GM19463 (cell line): ENCODE measurements around the gene CCDC200.
"Not testable (repeated sequence)": the region's sequence is repeated elsewhere in the genome, so short reads cannot be mapped to it uniquely, and the experiment has no call there.

Experiments used
- ATAC-seq: cut with Tn5 transposase; IDR thresholded peaks from one replicate; pipeline ENCODE4 v1.9.1; 2021; ENCODE audit warnings: mild to moderate bottlenecking, moderate library complexity; ENCODE audit not compliant: unreplicated experiment

Gene CCDC200

DNA sequence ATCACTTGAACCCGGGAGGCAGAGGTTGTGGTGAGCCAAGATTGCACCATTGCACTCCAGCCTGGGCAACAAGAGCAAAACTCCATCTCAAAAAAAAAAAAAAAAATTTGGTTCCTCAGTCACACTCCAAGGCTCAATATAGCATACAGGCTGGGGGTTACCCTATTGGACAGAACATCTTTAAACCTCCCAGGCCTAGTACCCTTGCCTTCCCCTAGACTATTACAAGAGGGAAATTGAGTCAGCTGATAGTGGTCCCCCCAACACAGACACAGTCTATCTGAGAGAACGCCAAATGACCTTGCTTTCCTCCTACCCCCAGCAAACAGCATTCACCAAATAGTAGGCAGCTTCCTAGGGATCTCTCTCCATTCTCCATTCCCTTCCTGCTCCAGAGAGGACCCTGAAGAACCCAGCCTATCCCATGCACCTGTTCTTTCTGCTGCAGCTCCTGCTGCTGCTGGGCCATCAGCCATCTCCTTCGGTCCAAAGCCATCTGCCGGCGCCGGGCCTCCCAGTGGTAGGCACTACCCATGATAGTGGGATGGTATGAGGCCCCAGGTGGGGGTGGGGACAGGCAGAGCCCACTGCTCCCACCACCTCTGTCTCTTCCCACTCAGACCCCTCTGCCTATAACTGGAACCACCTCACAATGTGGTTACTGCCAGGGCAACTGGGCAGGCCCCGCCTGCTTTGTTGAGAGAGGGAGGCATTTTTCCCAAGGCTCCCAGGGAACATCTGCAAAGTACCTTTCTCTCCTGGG is at the start of gene CCDC200:
Gene CCDC200, minus strand, starts transcription at position 604 of the 763 bp plus-strand sequence. Its CDS starts 69 bp downstream, at position 535.
- ATAC-seq, result not testable (repeated sequence)

DNA sequence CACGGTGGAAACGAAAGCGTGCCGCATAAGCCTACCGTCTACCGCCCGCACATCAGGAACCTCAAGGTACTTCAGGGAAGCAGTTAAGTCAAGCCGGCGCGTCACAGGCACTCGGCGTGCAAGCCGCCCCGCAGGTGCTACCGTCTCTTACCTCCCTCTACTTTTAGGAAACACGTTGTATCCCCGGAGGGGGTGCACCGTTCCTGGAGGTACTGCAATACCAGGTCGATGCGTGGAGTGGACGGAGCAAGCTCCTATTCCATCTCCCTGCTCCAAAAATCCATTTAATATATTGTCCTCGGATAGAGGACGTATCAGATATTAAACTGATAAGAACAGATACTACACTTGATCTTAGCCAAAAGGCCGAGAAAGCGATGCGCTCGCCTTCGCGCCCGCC is 44.5 kb upstream of the CCDC200 start:
- not testable (repeated sequence) for ATAC-seq

DNA sequence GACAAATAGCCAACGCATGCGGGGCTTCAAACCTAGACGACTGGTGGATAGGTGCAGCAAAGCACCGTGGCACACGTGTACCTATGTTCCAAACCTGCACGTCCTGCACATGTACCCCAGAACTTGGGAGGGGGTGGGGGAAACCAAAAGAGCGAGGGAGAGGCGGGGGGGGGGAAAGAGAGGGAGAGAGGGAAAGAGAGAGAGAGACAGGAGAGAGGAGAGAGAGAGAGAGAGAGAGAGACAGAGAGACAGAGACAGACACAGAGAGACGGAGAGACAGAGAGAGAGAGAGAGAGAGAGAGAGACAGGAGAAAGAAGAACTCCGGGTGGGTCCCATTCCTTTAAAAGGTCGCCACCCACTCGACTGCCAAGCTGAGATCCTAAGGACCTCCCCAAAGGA is 44.1 kb upstream of the CCDC200 start:
- ATAC-seq, result not testable (repeated sequence)

DNA sequence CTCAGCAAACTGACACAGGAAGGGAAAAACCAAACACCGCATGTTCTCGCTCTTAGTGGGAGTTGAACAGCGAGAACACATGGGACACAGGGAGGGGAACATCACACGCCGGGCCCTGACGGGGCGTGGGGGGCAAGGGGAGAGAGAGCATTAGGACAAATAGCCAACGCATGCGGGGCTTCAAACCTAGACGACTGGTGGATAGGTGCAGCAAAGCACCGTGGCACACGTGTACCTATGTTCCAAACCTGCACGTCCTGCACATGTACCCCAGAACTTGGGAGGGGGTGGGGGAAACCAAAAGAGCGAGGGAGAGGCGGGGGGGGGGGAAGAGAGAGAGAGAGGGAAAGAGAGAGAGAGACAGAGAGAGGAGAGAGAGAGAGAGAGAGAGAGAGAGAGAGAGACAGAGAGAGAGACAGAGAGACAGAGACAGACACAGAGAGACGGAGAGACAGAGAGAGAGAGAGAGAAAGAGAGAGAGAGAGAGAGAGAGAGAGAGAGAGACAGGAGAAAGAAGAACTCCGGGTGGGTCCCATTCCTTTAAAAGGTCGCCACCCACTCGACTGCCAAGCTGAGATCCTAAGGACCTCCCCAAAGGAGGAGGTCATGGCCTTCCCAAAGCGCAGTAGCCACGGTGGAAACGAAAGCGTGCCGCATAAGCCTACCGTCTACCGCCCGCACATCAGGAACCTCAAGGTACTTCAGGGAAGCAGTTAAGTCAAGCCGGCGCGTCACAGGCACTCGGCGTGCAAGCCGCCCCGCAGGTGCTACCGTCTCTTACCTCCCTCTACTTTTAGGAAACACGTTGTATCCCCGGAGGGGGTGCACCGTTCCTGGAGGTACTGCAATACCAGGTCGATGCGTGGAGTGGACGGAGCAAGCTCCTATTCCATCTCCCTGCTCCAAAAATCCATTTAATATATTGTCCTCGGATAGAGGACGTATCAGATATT is 42.4 kb upstream of the CCDC200 start:
- ATAC-seq, result not testable (repeated sequence)

DNA sequence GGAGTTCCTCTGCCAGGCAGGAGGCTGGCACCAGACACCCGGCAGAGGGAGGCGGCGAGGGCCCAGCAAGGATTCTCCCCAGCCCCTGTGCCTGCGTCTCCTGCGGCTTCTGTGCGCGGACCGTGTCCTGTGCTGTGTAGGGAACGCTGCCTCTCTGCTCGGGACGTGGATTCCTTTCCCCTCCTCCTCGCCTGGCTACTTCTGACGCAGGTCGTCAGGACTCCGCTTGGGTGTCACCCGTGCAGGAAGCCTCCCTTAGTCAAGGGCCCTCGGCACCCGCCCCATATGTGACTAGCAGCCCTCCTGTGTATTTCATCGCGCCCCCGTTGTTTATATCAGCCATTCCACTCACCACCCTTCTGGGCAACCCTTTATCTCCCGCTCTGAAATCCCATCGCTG is 18.0 kb upstream of the CCDC200 start:
- not testable (repeated sequence) for ATAC-seq

DNA sequence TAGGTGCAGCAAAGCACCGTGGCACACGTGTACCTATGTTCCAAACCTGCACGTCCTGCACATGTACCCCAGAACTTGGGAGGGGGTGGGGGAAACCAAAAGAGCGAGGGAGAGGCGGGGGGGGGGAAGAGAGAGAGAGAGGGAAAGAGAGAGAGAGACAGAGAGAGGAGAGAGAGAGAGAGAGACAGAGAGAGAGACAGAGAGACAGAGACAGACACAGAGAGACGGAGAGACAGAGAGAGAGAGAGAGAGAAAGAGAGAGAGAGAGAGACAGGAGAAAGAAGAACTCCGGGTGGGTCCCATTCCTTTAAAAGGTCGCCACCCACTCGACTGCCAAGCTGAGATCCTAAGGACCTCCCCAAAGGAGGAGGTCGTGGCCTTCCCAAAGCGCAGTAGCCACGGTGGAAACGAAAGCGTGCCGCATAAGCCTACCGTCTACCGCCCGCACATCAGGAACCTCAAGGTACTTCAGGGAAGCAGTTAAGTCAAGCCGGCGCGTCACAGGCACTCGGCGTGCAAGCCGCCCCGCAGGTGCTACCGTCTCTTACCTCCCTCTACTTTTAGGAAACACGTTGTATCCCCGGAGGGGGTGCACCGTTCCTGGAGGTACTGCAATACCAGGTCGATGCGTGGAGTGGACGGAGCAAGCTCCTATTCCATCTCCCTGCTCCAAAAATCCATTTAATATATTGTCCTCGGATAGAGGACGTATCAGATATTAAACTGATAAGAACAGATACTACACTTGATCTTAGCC is 12.4 kb upstream of the CCDC200 start:
- not testable (repeated sequence) for ATAC-seq

DNA sequence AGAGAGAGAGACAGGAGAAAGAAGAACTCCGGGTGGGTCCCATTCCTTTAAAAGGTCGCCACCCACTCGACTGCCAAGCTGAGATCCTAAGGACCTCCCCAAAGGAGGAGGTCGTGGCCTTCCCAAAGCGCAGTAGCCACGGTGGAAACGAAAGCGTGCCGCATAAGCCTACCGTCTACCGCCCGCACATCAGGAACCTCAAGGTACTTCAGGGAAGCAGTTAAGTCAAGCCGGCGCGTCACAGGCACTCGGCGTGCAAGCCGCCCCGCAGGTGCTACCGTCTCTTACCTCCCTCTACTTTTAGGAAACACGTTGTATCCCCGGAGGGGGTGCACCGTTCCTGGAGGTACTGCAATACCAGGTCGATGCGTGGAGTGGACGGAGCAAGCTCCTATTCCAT is 11.2 kb upstream of the CCDC200 start:
- not testable (repeated sequence) for ATAC-seq

DNA sequence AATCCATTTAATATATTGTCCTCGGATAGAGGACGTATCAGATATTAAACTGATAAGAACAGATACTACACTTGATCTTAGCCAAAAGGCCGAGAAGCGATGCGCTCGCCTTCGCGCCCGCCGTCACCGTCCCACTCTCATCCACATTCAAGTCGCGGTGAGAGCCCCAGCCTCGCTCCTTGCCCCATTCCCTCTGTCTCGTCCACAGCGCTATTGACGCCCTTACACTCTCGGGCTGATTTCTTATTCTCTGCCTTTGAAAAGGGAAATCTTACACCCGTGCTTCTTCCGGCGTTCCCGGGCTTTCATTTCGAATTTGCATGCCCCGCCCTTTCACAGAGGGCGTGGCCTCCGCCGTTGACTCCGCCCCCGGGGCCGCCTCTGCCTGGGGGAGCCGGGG is 5.5 kb upstream of the CCDC200 start, which contains the start of gene RNU2-1:
Gene RNU2-1, minus strand, starts transcription at position 101 of the 400 bp plus-strand sequence.
- ATAC-seq, result not testable (repeated sequence)

DNA sequence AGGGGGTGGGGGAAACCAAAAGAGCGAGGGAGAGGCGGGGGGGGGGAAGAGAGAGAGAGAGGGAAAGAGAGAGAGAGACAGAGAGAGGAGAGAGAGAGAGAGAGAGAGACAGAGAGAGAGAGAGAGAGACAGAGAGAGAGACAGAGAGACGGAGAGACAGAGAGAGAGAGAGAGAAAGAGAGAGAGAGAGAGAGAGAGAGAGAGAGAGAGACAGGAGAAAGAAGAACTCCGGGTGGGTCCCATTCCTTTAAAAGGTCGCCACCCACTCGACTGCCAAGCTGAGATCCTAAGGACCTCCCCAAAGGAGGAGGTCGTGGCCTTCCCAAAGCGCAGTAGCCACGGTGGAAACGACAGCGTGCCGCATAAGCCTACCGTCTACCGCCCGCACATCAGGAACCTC is 4.8 kb upstream of the CCDC200 start:
- not testable (repeated sequence) for ATAC-seq

DNA sequence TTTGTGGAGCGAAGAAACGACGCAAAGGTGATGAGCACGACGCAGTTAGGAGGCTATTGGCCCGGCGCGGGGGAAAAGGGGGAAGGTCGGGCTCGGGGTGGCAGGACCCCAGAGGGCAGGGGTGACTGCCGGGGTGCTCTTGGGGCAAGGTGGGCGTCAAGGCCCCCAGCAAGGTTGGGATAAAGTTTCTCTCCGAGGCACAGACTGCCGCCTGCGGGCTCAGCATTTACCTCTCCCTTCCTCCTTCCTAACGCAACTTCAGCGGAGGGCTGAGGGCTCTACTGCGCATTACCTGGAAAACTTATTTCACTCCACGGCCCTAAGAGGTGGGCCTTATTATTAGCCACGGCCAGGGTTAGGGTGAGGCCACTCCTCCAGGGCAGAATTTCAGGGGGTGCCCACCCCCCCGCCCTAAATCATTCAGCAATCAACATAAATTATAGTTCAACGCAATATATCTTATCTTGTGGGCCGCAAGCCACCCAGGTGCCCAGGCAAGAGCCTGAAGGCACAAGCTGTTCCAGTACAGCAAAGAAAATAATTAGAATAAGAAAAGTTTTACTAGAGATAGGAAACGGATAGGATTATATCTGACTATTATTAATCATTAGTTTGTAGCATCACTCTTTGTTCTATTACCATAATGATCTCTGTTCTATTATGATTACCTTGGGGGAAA is 3.7 kb upstream of the CCDC200 start:
- ATAC-seq, result not testable (repeated sequence)

DNA sequence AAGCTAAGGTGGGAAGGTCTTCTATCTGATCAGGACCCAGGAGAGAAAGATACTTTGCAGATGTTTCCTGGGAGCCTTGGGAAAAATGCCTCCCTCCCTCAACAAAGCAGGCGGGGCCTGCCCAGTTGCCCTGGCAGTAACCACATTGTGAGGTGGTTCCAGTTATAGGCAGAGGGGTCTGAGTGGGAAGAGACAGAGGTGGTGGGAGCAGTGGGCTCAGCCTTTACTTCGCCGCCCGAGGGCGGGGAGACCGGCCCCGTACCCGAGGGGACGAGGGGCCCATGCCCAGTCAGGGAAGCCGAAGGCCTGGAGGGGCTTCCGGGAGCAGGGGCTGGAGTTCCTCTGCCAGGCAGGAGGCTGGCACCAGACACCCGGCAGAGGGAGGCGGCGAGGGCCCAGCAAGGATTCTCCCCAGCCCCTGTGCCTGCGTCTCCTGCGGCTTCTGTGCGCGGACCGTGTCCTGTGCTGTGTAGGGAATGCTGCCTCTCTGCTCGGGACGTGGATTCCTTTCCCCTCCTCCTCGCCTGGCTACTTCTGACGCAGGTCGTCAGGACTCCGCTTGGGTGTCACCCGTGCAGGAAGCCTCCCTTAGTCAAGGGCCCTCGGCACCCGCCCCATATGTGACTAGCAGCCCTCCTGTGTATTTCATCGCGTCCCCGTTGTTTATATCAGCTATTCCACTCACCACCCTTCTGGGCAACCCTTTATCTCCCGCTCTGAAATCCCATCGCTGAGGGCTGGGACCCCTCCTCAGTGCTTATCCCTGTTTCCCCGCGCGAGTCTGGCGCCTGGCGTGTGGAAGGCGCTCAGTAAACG is 3.0 kb upstream of the CCDC200 start:
- not testable (repeated sequence) for ATAC-seq

DNA sequence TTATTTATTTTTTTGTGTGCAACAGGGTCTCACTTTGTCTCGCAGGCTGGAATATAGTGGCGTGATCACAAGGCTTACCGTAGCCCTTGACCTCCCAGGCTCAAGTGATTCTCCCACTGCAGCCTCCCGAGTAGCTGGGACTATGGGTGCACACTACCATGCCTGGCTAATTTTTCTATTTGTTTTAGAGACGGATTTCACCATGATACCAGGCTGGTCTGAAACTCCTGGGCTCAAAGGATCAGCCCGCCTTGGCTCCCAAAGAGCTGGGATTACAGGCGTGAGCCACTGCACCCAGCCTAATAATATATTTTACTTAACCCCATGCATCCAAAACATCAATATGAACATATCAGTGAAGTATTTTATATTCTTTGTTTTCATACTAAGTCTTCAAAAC is 2.0 kb downstream of the CCDC200 start:
- no peak for ATAC-seq

DNA sequence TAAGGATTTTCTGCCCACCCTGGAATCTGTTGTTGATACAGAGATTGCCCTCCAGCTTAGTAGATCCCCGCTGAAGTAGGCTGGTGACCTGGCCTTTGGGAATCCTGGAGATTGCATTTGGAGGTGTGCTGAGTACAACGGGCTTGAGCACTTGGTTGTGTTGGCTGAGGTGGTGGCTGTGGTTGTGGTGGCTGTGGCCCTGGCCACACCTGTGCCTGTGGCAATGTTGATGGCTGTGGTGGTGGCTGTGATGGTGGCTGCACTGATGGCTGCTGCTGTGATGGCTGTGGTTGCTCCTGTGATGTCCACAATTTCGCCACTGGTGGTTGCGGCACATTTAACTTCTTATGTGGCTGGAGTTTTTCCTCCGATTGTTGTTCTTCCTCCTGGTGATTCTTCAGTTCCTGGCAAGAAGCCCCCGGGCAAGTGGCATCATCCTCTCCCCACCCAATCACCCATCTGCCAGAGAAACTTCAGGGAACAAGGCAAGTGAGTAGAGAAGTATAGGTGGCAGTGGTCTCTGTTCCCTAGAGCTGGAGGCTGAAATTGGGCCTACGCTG is 4.2 kb downstream of the CCDC200 start:
- ATAC-seq, result no peak

DNA sequence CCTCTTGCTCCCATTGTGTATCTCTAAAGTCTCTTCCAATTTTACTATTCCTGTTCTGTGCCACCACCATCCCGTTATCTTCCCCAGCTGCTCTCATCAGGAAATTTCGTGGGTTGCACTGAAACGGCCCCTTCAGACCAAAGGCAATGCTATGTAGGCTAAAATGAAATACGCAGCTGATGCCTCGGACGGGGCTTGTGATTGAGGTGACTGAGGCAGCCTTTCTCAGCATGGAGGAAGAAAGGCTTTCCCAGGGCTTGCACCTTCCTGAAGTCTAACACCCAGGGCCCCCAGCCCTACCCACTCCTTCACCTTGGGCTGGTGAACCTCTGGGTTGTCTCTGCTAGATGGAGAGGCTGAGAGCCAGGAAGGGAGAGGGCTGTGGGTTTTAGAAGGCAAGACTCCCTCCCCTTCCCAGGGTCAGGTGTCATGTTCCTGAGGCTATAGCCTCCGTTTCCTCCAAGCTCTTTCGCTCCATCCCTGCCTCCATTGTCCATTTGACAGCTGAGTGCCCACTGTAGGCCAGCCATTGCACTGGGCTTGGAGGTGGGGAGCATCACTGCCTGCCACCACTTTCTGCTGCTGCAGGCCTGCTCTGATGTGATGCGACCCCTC is 7.8 kb downstream of the CCDC200 start:
- ATAC-seq, result no peak

DNA sequence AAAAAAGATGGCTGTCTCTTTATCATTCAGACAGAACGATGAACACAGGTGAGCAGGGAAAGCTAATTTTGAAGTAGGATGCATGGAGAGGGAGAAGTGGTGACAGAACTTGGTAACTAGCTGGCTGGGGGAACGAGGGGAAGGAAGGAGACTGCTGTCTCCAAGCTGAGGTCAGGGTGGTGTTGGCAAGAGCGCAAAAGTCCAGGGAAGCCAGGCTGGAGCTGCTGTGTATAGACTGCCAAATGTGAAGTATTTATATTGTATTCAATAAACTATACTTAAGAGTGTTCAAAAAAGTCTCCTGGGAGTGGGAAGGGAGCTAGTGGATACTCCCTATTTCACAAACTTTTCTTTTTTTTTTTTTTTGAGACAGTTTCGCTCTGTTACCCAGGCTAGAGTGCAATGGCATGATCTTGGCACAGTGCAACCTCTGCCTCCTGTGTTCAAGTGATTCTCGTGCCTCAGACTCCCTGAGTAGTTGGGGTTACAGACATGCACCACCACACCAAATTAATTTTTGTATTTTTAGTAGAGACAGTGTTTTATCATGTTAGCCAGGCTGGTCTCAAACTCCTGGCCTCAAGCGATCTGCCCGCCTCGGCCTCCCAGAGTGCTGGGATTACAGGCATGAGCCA is 8.6 kb downstream of the CCDC200 start:
- ATAC-seq, result no peak

DNA sequence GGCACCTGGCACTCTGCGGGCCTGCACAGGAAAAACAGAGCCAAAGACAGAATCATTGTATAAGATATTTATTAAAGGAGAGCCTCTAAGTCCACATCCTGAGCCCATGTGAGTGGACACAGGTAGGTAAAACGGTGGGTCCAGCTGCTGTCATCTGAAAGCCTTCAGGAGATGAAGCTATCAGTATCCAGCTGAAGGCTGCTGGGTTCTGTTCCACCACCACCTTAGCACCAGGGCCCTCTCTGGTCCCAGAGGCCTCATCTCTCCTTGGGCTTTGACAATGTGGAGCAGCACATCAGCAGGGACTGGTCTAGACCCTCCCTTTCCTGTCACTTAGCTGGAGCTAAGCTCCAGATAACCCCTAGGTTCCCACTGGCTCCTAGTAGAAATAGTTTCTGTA is 9.4 kb downstream of the CCDC200 start:
- ATAC-seq, result no peak

DNA sequence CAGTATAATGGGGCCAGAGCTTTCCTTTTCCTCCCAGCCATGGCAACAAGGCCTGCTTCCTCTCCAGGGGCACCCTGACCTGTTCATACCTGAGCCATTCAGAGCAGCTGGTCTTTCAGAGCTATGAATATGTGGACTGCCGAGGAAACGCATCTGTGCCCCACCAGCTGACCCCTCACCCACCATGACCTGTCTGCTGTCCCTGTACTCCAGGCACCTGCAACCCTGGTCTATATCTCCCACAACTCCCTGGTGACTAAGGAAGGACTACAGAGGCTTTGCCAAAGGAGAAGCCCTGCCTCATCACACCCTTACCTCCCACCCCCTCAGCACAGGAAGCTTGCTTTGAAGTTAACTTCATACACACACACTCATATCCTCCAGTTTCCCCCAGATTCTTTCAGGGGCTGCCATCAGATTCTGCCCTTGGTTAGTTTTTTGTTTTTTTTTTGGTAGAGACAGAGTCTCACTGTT is 10.8 kb downstream of the CCDC200 start:
- ATAC-seq, result no peak
